Fibroblast of lung (primary cell): ENCODE results near the gene GRIK5. TPM values are rescaled to one million over a fixed set of nuclear protein-coding genes. Genes with fewer than 3 reads are reported as not detected.

Experiments
- DNase-seq, 2 donors: peaks; one replicate each; pipeline versions ENCODE4 v3.0.0 to v3.0.0-alpha.2; 2010; ENCODE audit warnings: low read depth in 2 of 2
- H2AFZ ChIP-seq: 2 replicates; pipeline ENCODE4 v1.5.1; 2012; ENCODE audit warnings: low read length, control low read depth, inconsistent platforms
- H3K27ac ChIP-seq: 2 replicates; pipeline ENCODE4 v1.5.1; 2011; ENCODE audit warnings: low read length, control low read depth; ENCODE audit not compliant: insufficient read depth
- H3K27me3 ChIP-seq: 2 replicates; pipeline ENCODE4 v1.5.1; 2011; ENCODE audit warnings: mild to moderate bottlenecking, low read length; ENCODE audit not compliant: control insufficient read depth, insufficient read depth
- H3K36me3 ChIP-seq: 2 replicates; pipeline ENCODE4 v1.5.1; 2011; ENCODE audit warnings: low read length; ENCODE audit not compliant: control insufficient read depth, insufficient read depth
- H3K4me1 ChIP-seq: 2 replicates; pipeline ENCODE4 v1.5.1; 2011; ENCODE audit warnings: low read length; ENCODE audit not compliant: control insufficient read depth, insufficient read depth; ENCODE audit errors: extremely low read depth
- H3K4me2 ChIP-seq: 2 replicates; pipeline ENCODE4 v1.5.1; 2011; ENCODE audit warnings: low read length, control low read depth; ENCODE audit not compliant: insufficient read depth; ENCODE audit errors: extremely low read depth
- H3K4me3 ChIP-seq, 4 experiments: fragments of 200-600 bp in 1 of 4; sonication (generic) in 1 of 4; replicated peaks in 1 of 4; 2 replicates each; pipeline ENCODE4 v1.5.1; 2011 to 2016; ENCODE audit warnings: low read length in 4 of 4, low read depth in 3 of 4, mild to moderate bottlenecking in 3 of 4, control low read depth in 2 of 4, inconsistent platforms in 1 of 4, mixed read lengths in 1 of 4; ENCODE audit not compliant: insufficient read depth in 1 of 4; ENCODE audit errors: control extremely low read depth in 1 of 4
- H3K79me2 ChIP-seq: 2 replicates; pipeline ENCODE4 v1.5.1; 2012; ENCODE audit warnings: mild to moderate bottlenecking, low read length, inconsistent platforms; ENCODE audit not compliant: control insufficient read depth, insufficient read depth
- H3K9ac ChIP-seq: 2 replicates; pipeline ENCODE4 v1.5.1; 2011; ENCODE audit warnings: mild to moderate bottlenecking, low read length, control low read depth; ENCODE audit not compliant: insufficient read depth
- H3K9me3 ChIP-seq: 2 replicates; pipeline ENCODE4 v1.5.1; 2012; ENCODE audit warnings: low read depth, low read length; ENCODE audit not compliant: control insufficient read depth, insufficient read depth
- H4K20me1 ChIP-seq: 2 replicates; pipeline ENCODE4 v1.5.1; 2011; ENCODE audit warnings: low read length; ENCODE audit not compliant: control insufficient read depth, insufficient read depth; ENCODE audit errors: extremely low read depth
- EZH2 ChIP-seq: IDR thresholded peaks from 2 replicates; pipeline ENCODE4 v1.5.1; 2012; ENCODE audit warnings: low read length, control low read depth, mild to moderate bottlenecking; ENCODE audit errors: missing control alignments
- polyA plus RNA-seq, 2 donors: library from polyadenylated mRNA; depleted of rRNA in 1 of 2; stranded (reverse) in 1 of 2; unstranded in 1 of 2; fragments of >200 nt; gene quantifications; 2 replicates each; pipeline ENCODE4 v1.2.1, GENCODE V29; 2011 to 2012; ENCODE audit warnings: missing spikeins in 1 of 2
- total RNA-seq: library from RNA; depleted of rRNA; stranded (reverse); fragments of >200 nt; gene quantifications from 2 replicates; pipeline ENCODE4 v1.2.1, GENCODE V29; 2014
- TF ChIP-seq, protein P1 (sequence below), 2 donors: IDR thresholded peaks in 1 of 2; conservative IDR thresholded peaks in 1 of 2; 1 replicate in 1 of 2; 2 replicates in 1 of 2; pipeline ENCODE4 v1.5.1; 2011 to 2012; ENCODE audit warnings: low read length in 2 of 2, control low read depth in 1 of 2, inconsistent platforms in 1 of 2, low read depth in 1 of 2, mild to moderate bottlenecking in 1 of 2

GRIK5 gene
- total and polyA plus RNA-seq, 2 donors (not counting 1 experiment from before 2014, with no cell fraction given), result 0.03 to 3.5 TPM

GRCh38 chr19:42086770-42087550, 17.0 kb upstream of the GRIK5 start:
- TF ChIP-seq, protein P1, sequence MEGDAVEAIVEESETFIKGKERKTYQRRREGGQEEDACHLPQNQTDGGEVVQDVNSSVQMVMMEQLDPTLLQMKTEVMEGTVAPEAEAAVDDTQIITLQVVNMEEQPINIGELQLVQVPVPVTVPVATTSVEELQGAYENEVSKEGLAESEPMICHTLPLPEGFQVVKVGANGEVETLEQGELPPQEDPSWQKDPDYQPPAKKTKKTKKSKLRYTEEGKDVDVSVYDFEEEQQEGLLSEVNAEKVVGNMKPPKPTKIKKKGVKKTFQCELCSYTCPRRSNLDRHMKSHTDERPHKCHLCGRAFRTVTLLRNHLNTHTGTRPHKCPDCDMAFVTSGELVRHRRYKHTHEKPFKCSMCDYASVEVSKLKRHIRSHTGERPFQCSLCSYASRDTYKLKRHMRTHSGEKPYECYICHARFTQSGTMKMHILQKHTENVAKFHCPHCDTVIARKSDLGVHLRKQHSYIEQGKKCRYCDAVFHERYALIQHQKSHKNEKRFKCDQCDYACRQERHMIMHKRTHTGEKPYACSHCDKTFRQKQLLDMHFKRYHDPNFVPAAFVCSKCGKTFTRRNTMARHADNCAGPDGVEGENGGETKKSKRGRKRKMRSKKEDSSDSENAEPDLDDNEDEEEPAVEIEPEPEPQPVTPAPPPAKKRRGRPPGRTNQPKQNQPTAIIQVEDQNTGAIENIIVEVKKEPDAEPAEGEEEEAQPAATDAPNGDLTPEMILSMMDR (conservative IDR thresholded peaks at IDR 0.05 in 1 of 2, IDR thresholded peaks at IDR 0.05 in 1 of 2; ENCODE audit: low read depth in 1 of 2, low read length in 2 of 2), result no peak
- TF ChIP-seq EZH2, result no peak

GRCh38 chr19:42086188-42086736, 16.3 kb upstream of the GRIK5 start:
- Histone ChIP-seq H3K79me2 (no peaks in the 10 kb centered on the region), H4K20me1 (no peaks in the 10 kb centered on the region), H3K9me3 (no peaks in the 10 kb centered on the region), H3K27ac (no peak overlapping the region), H3K4me1 (peaks cover 5% of the 10 kb centered on the region), H3K27me3 (no peaks in the 10 kb centered on the region), H2AFZ (no peak overlapping the region), H3K9ac (no peak overlapping the region), H3K36me3 (peaks cover 5% of the 10 kb centered on the region), H3K4me3 (no peak overlapping the region), H3K4me2 (no peak overlapping the region)
- TF ChIP-seq, protein P1 (conservative IDR thresholded peaks at IDR 0.05 in 1 of 2, IDR thresholded peaks at IDR 0.05 in 1 of 2; ENCODE audit: low read depth in 1 of 2, low read length in 2 of 2), result no peak
- no peak for TF ChIP-seq EZH2
- no peak for DNase-seq

More at GRCh38 chr19:42086770-42087550, 17.0 kb upstream of the GRIK5 start:
- H3K9ac ChIP-seq, result no peak overlapping the region
- no peak overlapping the region for H2AFZ ChIP-seq
- no peaks in the 10 kb centered on the region for H3K27me3 ChIP-seq
- H3K4me1 ChIP-seq, result peaks cover 9% of the 10 kb centered on the region
- peaks cover 2% of the 10 kb centered on the region for H3K36me3 ChIP-seq
- no peak overlapping the region for H3K27ac ChIP-seq
- H3K4me2 ChIP-seq, result no peak overlapping the region
- peak in 1 of 2 donors; percentile 35 for DNase-seq
- no peaks in the 10 kb centered on the region for H4K20me1 ChIP-seq
- no peaks in the 10 kb centered on the region for H3K79me2 ChIP-seq
- no peaks in the 10 kb centered on the region for H3K9me3 ChIP-seq
- no peak overlapping the region for H3K4me3 ChIP-seq

DNA sequence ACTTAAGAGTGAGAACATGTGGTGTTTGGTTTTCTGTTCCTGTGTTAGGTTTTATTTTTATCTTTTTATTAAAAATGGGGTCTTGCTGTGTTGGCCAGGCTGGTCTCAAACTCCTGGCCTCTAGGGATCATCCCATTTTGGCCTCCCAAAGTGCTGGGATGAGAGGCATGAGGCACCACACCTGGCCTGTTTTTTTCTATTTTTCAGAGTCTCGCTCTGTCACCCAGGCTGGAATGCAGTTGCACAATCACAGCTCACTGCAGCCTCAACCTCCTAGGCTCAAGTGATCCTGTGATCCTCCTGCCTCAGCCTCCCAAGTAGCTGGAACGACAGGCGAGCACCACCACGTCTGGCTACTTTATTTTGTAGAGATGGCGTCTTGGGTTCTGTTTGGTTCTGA, 13.5 kb upstream of the GRIK5 start:
- peaks cover under 1% of the 10 kb centered on the region for H3K4me1 ChIP-seq
- no peak for DNase-seq
- H2AFZ ChIP-seq, result no peak overlapping the region
- H3K4me2 ChIP-seq, result no peak overlapping the region
- no peak overlapping the region for H3K27ac ChIP-seq
- H3K4me3 ChIP-seq, result no peak overlapping the region
- peaks cover 1% of the 10 kb centered on the region for H4K20me1 ChIP-seq
- peaks cover 20% of the 10 kb centered on the region for H3K79me2 ChIP-seq
- H3K27me3 ChIP-seq, result no peaks in the 10 kb centered on the region
- TF ChIP-seq, protein P1 (conservative IDR thresholded peaks at IDR 0.05 in 1 of 2, IDR thresholded peaks at IDR 0.05 in 1 of 2; ENCODE audit: low read depth in 1 of 2, low read length in 2 of 2), result no peak
- no peak for TF ChIP-seq EZH2
- no peak overlapping the region for H3K9ac ChIP-seq
- H3K36me3 ChIP-seq, result peaks cover 28% of the 10 kb centered on the region
- no peaks in the 10 kb centered on the region for H3K9me3 ChIP-seq
